Stimulated activated CD4-positive, alpha-beta T cell treated with anti-CD3 and anti-CD28 coated beads, Interleukin-1b, Interleukin-23, amount 100 ng/mL, for 1 hour (primary cell): ENCODE results near the gene KIFC3.
"Not testable (repeated sequence)": the region's sequence is repeated elsewhere in the genome, so short reads cannot be mapped to it uniquely, and the experiment has no call there.

ENCODE experiments used
- DNase-seq, 2 donors: peaks; one replicate each; pipeline ENCODE4 v3.0.0-alpha.2; 2020; ENCODE audit warnings: low read depth in 2 of 2

KIFC3 gene, protein sequence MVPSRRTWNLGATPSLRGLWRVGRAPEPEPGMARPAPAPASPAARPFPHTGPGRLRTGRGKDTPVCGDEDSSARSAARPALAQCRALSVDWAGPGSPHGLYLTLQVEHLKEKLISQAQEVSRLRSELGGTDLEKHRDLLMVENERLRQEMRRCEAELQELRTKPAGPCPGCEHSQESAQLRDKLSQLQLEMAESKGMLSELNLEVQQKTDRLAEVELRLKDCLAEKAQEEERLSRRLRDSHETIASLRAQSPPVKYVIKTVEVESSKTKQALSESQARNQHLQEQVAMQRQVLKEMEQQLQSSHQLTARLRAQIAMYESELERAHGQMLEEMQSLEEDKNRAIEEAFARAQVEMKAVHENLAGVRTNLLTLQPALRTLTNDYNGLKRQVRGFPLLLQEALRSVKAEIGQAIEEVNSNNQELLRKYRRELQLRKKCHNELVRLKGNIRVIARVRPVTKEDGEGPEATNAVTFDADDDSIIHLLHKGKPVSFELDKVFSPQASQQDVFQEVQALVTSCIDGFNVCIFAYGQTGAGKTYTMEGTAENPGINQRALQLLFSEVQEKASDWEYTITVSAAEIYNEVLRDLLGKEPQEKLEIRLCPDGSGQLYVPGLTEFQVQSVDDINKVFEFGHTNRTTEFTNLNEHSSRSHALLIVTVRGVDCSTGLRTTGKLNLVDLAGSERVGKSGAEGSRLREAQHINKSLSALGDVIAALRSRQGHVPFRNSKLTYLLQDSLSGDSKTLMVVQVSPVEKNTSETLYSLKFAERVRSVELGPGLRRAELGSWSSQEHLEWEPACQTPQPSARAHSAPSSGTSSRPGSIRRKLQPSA

DNA sequence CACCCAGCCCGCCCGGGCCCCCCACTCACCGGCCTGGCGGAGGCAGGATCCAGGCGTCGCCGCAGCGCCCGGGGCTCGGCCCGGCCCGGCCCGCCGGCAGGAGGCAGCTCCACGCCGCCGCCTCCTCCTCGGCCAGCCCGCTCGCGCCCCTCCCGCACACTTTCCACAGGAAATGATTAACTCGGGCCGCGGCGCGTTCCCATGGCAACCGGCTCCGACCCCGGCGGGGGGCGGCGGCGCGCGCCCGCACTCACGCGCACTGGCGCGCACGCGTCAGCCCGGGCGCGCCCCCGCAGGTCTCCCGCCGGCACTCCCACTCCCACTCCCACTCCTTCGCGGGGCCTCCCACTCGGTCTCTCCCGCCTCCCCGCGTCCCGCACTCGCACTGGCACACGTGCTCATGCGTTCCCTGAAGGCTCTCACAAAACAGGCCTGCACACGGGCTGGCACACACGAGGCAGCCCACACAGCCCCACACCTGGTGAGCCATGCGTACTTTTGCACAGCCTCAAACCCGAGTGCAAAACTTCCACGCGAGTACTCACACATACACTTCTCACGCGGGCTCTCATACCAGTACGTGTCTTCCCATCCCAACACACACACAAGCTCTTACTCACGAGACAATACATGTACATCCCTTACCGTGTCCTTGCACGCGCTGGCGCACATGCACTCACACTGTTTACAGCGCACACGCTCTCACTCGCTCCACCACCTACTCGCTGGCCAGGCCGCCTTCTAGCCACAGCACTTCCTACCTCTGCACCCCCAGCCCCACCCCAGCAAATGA, at the start of gene KIFC3:
TSS of gene KIFC3 (minus strand) at position 151 of the 793 bp plus-strand sequence. CDS start 4,248 bp downstream, outside the sequence.
- peak; percentile 30 to 49 for DNase-seq

DNA sequence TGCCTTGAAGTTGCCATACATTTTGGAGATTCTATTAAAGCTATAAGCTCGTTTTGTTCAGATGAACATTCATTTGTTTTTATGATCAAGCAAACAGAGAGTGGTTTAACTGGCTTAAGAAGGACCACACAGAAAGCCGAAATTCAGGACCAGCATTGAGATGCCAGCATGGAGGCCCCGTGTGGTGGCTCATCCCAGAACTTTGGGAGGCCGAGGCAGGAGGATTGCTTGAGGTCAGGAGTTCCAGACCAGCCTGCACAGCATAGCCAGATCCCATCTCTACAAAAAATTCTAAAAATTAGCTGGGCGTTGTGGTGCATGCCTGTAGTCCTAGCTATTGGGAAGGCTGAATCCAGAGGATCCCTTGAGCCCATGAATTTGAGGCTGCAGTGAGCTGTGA, 45.9 kb upstream of the KIFC3 start:
- no peak for DNase-seq

DNA sequence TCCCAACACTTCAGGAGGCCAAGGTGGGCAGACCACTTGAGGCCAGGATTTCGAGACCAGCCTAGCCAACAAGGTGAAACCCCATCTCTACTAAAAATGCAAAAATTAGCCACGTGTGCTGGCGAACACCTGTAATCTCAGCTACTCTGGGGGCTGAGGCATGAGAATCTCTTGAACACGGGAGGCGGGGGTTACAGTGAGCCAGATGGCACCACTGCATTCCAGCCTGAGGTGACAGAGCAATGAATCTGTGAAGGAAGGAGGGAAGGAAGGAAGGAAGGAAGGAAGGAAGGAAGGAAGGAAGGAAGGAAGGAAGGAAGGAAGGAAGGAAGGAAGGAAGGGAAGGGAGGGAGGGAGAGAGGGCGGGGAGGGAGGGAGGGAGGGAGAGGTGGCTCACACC, 44.6 kb upstream of the KIFC3 start:
- not testable (repeated sequence) for DNase-seq

DNA sequence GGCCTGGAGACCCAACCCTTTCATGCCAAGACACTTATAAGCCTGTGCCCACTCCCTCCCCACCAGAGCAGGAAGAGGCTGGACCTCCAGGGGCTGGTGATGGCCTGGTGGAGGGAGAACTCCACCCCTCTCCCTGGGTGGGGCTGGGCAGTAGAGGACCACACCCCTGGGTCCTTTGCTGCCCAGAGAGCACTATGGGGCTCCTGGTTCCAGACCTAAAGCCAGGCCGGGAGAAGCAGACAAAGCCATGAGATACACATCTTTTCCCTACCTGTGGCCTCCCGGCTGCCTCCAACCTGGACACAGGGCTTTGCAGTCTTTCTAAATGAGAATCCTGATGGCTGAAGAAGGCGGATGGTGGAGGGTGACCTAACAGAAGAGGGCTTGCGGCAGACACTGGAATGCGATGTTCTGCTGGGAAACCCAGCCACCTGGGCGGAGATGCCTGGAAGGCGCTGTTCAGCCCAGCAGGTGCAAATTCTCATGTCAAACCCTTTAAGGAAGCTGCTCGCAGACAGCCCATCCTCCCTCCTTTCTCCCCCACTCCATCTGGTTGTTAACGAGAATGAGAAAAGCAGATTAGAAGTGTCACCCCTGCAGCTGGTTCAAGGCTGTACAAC, 43.9 kb upstream of the KIFC3 start:
- DNase-seq: no peak

DNA sequence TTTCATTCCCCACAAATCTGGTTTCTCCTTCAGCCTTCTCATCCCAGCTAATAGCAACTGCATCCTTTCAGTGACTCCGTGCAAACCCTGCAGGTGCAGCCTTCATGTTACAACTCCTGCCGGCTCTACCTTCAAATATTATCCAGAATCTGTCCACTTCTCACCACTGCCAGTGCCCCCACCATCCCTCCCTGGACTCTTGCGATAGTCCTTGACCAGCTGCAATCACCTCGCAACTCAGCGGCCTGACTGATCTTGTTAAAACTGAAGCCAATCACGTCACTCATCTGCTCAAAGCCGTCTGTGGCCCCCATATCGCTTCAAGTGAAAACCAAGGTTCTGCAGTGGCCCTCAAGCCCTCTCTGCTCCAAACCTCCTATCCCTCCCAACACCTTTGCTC, 42.8 kb upstream of the KIFC3 start:
- DNase-seq: no peak

DNA sequence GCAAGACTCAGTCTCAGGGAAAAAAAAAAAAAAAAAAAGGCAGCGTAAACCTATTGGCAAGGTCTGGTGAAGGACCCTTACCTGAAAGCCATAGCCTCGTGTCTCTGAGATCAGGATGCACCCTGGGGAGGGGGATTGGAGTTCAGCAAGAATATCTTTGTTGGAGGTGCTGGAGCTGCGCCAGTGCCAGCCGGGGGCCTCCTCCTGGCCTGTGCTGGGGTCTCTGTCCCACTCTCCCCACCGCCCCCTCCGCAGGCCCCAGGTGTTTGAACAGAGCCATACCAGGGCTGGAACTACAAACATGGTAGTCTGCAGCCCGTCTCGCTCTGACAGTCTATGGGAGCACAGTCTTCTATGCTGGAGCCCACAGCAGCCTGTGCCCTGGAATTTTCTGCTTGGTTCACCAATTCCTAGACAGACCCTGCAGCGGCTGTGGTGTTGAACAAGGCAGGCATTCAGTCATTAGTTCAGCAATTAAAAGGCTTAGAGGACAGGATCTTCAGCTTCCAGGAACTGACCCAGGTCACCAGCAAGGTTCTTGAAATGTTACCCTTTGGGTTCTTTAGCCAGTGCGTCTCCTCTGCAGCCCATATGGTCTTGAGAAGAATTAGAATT, 42.2 kb upstream of the KIFC3 start:
- DNase-seq: no peak

DNA sequence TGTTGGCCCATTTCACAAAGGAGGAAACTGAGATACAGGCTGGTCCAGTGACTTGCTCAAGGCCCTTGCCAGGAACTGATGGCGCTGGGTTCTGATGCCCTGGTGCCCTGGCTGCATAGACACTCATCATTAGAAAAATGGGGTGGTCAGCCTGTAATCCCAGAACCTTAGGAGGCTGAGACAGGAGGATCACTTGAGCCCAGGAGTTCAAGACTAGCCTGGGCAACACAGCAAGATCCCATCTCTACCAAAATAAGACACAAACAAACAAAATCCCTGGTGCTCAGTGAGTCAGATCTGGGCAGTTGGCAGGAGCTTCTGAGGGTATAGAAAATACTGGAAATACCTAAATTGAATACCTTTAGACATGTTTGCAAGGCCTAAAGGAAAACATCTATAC, 41.1 kb upstream of the KIFC3 start:
- no peak for DNase-seq

DNA sequence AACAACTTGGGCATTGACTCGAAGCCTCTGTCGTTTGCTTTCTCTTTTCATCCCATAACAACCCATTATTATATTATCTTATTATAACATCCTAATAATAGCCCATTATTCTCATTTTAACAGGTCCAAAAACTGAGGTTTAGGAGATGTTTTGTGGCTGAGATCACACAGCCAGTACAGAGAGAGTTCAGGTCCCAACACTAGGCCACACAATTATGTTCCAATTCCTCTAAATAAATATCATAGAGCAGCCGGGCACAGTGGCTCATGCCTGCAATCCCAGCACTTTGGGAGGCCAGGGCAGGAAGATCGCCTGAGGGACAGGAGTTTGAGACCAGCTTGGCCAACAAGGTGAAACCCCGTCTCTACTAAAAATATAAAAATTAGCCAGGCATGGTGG, 40.3 kb upstream of the KIFC3 start:
- DNase-seq: no peak

DNA sequence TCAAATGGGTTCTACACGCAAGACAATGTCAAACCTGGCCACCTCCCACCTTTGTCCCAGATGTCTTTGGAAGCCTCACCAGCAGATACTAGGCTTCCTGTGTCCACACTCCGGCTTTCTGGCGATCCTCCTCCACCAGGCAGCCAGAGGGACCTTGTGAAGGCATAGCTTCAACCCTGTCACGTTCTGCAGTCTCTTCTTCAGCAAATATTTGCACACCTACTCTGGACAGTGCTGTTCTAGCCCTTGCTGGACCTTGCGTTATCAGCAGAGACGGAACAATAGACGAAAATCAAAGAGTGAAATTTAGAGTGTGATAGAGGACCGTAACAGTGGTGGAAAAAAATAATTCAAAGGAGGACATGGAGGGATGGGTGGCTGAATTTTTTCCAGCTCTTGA, 38.5 kb upstream of the KIFC3 start:
- no peak for DNase-seq

DNA sequence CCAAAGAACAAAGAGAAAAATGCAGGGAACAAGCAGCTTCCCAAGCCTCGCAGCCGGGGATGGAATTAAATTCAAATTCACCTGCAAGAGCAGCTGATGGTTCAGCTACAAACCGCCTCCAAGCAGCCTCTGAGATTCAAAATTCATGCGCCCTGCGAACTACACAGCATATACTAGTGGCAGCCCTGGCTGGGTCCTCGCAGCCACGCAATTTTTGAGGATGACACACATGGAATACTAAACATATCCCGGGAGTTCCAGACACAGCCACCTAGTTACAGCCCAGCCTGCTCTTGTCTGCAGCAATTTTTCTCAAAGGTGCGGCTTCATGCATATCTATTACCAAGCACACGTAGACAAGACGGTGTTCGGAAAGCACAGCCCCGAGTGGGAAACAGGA, 35.9 kb upstream of the KIFC3 start:
- no peak for DNase-seq

DNA sequence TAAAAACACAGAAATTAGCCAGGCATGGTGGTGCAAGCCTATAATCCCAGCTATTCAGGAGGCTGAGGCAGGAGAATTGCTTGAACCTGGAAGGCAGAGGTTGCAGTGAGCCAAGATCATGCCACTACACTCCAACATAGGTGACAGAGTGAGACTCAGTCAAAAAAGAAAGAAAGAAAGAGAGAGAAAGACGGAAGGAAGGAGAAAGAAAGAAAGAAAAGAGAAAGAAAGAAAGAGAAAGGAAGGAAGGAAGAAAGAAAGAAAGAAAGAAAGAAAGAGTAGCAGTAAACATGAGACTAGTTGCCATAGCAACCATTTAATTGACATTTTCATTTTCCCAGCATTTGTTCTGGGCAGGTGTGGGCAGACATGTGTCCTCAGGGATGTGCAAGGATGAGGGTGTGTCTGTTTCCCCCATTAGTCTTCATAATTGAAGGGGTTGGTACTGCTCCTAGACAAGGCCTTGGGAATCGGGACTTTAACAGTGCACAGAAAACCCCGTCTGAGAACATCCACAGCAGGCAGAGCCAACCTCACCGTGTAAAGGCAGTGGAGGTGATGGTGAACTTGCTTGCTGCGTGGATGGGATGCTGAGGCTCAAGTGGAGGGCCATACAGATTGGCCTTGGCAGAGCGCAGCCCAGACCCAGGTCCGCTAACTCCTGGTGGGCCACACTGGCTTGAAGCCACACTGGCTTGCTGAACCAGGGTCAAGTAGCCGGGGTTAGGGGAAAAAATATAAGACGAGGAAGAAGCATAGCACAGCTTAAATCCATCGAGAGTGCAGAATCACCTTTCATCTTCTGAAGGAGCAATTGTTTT, 35.2 kb upstream of the KIFC3 start:
- no peak for DNase-seq

DNA sequence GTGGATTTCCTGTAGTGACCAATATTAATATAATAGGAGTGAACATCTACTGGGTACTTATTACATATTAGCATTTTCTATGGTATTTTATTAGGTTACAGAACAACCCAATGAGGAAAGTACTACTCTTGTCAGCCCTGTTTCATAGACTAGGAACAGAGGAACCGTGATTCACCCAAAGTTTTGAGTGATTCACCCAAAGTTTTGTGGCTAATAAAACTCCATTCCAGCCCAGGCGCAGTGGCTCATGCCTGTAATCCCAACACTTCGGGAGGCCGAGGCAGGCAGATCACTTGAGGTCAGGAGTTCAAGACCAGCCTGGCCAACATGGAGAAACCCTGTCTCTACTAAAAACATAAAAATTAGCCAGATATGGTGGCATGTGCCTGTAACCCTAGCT, 33.1 kb upstream of the KIFC3 start:
- DNase-seq: not testable (repeated sequence)

DNA sequence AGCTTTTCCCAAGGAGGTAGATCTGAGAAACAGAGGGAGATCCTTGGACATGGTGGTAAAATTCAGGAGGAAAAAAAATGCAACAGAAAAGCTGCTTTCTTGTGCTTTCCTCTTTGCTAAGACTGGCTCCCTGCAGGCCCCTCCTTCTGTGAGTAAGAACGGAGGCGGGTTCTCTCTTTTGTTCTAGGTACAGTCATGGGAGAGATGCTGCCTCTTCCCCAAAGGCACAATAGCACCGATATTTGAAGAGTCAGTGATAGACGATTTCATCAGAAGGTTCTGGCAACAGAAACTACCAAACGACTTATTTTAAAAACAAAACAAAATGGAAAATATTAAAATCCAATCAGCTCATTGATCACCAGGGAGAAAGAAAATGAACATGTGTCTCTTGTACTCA, 32.6 kb upstream of the KIFC3 start:
- DNase-seq: no peak

DNA sequence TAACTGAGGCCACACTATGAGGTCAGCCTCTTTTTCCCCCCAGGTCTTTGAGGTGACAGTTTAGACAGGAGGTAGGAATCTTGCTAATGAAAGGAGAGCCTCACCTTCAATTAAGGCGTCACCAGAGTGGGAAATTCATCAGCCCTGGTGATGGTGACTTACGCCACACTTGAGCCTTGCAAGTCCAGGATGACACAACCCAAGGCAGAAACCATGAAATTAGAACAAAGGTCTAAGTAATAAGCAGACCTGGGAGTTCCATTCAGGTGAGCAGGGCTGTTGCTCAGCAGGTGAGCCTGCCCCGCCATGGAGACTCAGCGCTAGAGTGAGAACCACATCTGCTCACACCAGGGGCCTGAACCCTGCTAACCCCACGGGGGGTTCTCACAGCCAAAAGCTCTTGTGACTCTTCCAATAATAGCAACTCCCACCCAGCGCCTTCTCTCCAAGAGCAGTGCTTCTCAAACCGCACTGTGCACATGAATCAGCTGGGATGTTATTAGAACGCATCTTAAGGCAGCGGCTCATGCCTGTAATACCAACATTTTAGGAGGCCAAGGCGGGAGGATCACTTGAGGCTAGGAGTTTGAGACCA, 28.7 kb upstream of the KIFC3 start:
- DNase-seq: no peak

DNA sequence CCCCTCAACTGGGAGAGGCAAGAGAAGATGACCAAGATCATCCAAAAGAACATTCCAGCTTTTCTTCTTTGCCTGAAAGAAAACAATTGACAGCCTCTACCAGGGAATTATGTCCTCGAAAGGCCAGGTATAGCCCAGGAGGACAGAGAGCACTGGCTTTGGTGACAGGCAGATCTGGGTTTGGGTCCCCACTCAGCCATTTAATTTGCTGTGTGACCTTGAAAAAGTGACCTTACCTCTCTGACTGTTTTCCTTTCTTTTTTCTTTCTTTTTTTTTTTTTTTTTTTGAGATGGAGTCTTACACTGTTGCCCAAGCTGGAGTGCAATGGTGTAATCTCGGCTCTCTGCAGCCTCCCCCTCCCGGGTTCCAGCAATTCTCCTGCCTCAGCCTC, 27.7 kb upstream of the KIFC3 start:
- no peak for DNase-seq

DNA sequence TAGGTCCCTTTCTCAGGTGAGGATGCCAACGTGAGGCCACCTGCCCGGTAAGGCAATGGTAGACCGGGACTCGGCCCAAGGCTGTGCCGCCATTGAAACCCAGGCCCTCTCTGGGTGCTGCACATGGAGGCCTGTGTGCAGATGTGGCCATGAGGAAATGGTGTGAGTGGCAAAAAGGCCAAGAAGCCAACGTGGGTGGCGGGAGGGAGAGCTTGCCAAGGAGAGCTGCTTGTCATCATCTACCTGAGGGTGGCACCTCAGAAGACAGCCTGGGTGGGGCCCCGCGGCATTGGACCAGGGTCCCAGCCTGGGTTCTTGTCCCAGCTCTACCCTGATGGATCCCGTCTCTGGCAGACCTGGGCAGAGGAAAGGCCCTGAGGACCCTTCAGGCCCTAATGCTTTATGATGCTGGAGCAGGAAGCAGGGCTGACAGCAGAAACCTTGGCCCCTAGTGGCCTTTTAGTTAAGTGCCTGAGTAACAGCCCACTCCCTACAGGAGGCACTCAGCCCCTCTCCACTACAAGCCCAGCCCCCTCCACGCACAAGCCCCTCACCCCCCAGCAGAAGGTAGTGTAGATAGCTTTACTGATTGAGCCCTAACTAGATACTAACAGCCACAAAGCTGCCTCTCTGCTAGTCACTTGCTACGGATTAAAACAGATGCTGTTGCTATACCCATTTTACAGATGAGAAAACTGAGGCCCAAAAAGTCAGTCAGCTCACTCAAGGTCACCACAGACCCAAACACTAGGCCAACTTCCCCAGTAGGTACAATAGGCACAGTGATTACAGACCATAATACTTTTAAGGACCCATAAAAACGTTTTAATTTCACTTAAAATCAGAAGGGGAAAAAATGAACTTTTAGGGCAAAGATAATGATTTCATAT, 26.2 kb upstream of the KIFC3 start:
- DNase-seq: no peak

DNA sequence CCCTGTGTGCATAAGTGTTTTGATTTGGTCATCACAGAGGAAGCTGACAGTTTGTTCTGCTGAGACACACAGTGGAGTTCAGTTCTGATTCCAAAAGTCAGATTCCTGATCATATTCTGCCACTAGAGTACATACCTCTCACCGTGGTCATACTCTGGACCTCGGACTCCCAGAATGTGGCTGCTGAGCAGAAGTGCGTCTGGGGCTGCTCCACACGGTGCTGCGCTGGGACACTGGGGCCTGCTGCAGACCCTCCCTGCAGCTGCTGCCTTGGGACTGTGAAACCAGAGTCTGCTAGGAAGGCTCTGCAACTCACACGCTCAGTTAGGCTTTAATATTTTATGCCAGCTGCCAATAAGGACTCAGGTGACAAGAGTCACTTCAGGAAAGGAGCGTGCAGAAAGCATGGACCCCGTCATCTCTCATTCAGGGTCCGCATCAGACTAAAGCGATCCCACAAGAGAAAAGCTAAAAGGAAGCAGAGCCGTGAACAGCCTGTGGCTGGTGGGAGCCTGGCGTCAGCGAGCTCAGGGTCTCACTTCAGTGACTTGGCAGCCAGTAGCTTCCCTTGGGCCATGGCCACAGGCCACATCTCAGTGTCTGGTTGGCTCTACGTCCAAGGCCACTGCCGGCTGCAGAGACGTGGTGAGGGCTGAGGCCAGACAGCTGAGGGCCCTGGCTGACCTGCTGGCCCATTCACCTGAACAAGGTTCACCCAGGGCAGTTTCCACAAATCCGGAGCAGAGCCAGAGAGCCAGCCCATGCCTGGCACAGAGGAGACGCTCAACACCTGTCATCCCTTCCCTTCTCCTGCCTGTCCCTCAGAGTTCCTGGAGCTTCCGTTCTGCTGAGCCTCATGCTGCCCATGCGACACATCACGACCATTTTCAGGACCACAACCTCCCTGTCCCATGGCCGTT, 24.7 kb upstream of the KIFC3 start:
- no peak for DNase-seq

DNA sequence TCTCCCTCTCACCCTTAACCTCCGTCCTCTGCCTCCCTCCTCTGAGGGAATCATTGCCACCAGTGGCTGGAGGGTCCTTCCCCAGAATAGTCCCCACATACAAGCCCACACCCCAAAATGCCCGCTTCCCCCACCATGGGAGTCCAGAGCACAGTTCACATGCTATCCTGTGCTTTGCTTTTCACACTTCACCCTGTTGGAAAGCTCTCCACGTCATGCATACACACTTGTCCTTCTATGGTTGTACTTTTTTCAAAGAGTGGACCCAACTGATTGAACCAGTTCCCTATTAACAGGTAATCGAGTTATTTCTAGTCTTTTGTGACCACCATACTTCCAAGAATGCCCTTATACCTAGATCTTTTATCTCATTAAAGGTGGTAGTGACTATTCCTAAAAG, 23.8 kb upstream of the KIFC3 start:
- DNase-seq: no peak
